GM19468 (cell line): ENCODE results near the gene RMDN3.

Experiments used
- ATAC-seq: cut with Tn5 transposase; IDR thresholded peaks from one replicate; pipeline ENCODE4 v1.9.1; 2021; ENCODE audit warnings: mild to moderate bottlenecking, moderate library complexity, moderate number of reproducible peaks; ENCODE audit not compliant: unreplicated experiment; ENCODE audit errors: extremely low read depth

RMDN3 gene

GRCh38 chr15:40697916-40698315, 57.1 kb downstream of the RMDN3 start:
- no peak for ATAC-seq

GRCh38 chr15:40696228-40696627, 58.8 kb downstream of the RMDN3 start:
- no peak for ATAC-seq

GRCh38 chr15:40695469-40695890, 59.6 kb downstream of the RMDN3 start:
- ATAC-seq: no peak

- peak; percentile 52 for ATAC-seq
Measured at GRCh38 chr15:40694688-40695468, 60.2 kb downstream of the RMDN3 start, which contains the start of gene RAD51. Gene RAD51 (plus strand): TSS chr15:40695174. CDS start chr15:40698759, 3,585 bp downstream.

- no peak for ATAC-seq
Measured at GRCh38 chr15:40693904-40694687, 61.0 kb downstream of the RMDN3 start.

GRCh38 chr15:40691737-40692136, 63.3 kb downstream of the RMDN3 start:
- no peak for ATAC-seq

GRCh38 chr15:40688932-40689799, 65.9 kb downstream of the RMDN3 start:
- no peak for ATAC-seq
